Suprapubic skin (tissue), 3 donors: Measurements from ENCODE around the gene HS3ST2.

Experiments used
- CTCF ChIP-seq, 2 donors: fragments of 200-600 bp in 1 of 2; fragments of 450-650 bp in 1 of 2; sonication (generic) in 1 of 2; IDR thresholded peaks; one replicate each; pipeline ENCODE4 v1.5.1; 2016 to 2019; ENCODE audit warnings: antibody characterized with exemption in 2 of 2, mild to moderate bottlenecking in 1 of 2, moderate library complexity in 1 of 2
- POLR2A ChIP-seq, 2 donors: fragments of 450-650 bp; IDR thresholded peaks; one replicate each; pipeline ENCODE4 v1.6.1; 2017; ENCODE audit warnings: antibody characterized with exemption in 2 of 2, mild to moderate bottlenecking in 2 of 2, moderate library complexity in 2 of 2

DNA sequence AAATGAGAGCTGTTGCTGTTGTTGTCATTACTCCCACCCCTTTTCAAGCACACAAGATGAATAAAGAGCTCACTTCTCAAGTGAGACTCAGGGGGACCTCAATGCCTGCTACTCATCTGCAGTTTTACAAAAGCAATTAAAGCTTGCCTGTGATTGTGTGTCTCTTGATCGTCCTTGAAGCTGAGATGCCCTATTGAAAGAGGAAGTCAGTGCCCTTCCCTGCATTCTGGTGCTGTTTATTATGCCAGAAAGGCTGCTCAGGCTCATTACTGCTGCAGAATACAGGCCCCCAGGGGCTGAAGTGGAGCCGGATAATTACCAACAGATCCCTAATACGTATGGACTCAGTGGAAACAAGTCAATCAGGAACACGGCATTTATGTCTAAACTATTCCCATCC lies 147.2 kb downstream of the HS3ST2 start:
- TF ChIP-seq CTCF (IDR thresholded peaks at IDR 0.05) (no peak), POLR2A (IDR thresholded peaks at IDR 0.05) (no peak)
